HG02973 (cell line): ENCODE data around the gene TSHZ2.
"Not testable (repeated sequence)": the region's sequence is repeated elsewhere in the genome, so short reads cannot be mapped to it uniquely, and the experiment has no call there.

Experiments
- ATAC-seq: cut with Tn5 transposase; IDR thresholded peaks from one replicate; pipeline ENCODE4 v1.9.1; 2021; ENCODE audit warnings: moderate library complexity; ENCODE audit not compliant: unreplicated experiment

The TSHZ2 gene

DNA sequence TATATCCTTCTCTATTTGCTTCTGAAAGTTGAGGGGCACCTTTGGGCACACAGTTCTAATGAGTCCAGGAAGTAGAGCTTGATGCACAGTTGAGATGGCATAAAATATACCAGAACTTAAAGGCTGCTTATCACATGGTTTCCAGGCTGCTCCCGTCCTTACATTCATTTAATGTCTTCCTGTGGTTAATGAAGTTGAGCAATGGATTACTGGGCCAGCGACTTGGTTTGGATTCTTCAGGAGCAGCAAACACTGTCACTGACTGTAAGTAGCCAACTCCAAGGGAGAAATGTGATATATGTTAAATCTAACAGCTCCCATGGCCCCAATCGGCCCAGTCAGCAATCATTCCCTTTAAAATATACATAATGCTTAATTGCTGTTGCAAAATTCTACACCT lies 9.0 kb upstream of the TSHZ2 start:
- ATAC-seq: no peak

DNA sequence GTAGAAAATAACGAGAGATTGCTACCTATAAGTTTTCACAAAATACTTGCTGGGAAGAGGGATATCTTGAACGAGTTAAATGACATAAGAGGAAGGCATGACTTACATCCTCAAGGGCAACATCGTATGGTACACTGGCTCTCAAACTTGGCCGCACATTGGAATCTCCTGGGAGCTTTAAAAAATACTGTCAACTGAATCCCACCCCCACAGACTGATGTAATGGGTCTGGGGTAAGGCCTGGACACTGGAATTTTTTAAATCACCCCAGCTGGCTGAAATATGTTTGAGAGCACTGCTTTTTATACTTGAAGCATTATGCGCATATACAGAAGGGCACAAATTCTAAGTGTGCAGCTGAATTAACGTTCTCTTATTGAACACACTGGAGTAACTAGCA lies 8.0 kb upstream of the TSHZ2 start:
- ATAC-seq: no peak

DNA sequence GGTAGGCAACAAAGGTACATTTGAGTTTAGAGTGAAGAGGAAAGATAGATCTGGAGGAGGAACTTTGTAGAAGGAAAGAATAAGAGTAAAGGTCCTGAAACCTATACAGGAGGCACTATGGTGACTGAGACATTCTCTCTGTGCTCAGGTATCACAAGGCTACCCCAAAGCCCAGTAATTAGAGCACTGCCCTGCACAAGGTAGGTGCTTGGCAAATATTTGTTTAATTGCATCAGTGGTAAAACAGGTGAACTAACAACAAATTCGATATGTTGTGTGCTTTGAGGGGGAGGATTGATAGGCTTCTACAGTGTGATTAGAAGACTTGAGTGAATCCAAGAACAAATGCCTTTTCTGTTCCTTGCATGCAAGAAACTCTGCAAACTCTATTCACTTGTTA lies 6.8 kb upstream of the TSHZ2 start:
- no peak for ATAC-seq

DNA sequence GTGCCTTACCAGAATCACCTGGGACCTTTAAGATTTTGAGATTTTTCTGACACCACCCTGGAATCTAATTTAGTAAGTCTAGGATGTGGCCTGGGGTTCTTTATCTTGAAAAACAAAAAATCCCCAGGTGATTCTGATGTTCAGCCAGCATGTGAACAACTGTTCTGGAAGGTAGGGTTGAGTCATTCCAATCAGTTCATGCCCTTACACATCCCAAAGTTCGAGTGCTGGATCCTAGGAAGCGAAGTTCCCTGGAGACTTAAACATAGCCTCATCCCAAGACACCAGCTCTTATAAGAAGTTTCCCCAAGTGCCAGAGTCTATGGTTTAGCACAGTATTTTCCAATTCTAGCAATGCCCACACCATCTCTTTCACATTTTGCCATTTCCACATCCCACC lies 6.3 kb upstream of the TSHZ2 start:
- no peak for ATAC-seq

DNA sequence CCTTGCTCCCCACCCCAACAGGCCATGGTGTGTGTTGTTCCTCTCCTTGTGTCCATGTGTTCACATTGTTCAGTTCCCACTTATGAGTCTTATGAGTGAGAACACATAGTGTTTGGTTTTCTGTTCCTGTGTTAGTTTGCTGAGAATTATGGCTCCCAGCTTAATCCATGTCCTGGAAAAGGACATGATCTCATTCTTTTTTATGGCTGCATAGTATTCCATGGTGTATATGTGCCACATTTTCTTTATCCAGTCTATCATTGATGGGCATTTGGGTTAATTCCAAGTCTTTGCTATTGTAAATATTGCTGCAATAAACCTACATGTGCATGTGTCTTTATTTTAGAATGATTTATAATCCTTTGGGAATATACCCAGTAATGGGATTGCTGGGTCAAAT lies 5.6 kb upstream of the TSHZ2 start:
- ATAC-seq: not testable (repeated sequence)

DNA sequence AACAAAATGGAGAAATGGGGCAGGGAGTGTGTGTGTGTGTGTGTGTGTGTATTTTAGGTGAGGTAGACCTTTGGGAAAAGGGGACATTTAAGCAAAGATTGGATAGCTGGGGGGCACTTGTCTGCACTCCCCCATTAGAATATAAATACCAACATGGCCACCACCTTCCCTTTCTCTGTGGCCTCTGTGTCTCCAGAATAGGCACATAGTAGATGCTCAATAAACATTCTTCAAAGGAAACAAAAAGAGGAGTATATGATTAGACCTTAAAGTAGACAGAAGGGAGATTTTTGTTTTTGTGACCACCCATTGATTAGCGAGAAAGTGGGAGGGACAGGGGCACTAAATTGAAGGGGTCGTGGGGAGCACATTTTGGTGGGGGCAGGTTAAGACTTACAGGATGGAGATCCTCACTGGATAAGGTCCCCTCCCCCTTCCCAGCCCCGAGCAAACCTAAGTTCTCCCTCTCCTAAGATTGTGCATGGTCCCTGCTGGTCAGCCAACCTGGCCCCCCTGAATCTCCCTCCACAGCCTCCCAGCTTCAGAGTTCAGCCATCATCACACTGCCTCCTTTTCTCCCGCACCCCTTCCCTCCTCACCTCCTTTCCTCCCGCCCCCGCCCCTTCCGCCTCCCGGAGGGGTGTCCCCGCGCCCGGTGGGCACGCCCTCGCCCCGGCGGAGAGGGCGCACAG lies 514 bp upstream of the TSHZ2 start:
- no peak for ATAC-seq

DNA sequence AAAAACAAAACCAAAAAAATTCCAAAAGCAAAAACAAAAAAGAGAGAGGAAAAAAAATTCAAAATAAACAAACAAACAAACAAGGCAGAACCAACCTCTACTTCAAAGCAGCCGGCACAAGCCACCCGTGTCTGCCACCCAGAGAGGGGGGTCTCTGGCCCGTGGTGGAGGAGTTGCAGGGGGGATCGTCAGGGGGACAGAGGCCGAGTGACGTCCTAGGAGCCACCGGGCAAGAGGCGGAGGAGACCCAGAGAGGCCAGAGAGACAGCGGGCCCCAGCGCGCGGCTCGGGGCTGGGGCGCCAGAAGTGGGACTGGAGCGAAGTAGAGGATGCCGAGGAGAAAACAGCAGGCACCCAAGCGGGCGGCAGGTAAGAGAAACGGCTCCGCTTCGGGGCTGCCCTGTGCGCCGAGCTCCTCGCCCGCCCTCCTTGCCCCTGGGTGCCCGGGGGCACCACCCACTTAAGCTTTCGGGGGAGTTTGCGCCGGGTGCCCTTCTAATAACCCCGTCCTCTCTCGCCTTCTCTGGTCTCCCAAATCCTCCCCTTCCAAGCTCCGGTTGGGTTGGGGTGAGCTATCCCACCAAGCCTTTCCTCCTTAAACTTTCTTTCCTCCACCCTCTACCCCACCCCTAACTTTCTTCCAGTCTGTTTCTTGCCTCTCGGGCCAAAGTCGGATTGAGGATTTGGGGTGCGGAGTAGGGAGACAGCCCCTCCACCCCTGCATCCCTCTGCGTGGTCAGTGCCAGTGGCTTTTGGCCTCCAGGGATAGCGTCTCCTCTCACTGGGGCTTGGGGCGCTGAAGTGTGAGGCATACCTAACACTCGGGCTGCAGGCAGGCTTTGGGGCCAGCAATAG lies 1.0 kb downstream of the TSHZ2 start:
- ATAC-seq: no peak

DNA sequence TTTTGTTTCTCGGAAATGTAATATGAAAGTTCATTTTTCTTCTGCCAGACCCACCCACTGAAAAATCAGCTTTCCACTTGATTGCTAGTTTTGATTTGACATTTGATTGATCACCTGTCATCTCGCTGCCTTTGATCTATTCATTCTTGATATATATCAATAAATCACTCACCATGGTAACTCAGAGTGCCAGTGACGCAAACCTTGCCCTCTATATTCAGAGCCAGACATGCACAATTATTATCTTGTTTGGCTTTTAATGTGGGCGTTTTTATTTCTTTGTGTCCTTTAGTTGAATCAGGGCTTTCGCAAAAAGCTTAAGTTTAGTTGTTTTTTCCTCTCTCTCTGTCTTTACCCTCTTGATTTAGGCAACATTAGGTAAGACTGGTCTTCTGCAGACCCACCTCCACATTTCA lies 2.0 kb downstream of the TSHZ2 start:
- no peak for ATAC-seq

DNA sequence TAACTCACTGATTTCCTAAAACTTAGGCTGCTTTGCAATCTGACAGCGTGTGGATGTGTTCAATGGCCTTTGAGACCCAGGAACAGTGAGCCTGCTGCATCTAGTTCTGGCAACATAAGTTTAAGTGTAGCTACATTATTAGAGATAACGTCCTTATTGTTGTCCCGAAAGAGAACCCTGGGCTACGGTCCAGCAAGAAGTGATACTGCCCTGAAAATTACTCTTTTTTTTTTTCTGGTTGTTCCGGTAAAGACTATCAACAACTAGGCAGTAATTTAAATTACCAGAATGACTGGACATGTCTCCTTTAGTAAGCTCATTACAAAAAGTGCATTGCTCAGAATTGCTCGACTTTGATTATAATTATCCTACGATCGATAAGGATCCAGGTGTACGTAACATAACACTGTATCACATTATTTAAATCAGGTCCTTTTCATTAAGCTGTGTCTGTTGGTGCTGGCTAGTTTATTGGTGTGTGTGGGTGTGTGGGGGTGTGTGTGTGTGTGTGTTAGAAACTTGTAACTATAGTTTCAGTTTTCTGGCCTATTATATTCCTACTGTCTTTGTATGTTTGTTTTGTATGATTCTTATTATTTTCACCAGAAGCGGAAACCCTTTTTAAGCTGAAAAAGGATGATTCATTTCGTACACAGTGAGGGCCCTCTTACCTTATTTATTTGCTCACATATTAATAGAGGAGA lies 3.0 kb downstream of the TSHZ2 start:
- ATAC-seq: no peak

DNA sequence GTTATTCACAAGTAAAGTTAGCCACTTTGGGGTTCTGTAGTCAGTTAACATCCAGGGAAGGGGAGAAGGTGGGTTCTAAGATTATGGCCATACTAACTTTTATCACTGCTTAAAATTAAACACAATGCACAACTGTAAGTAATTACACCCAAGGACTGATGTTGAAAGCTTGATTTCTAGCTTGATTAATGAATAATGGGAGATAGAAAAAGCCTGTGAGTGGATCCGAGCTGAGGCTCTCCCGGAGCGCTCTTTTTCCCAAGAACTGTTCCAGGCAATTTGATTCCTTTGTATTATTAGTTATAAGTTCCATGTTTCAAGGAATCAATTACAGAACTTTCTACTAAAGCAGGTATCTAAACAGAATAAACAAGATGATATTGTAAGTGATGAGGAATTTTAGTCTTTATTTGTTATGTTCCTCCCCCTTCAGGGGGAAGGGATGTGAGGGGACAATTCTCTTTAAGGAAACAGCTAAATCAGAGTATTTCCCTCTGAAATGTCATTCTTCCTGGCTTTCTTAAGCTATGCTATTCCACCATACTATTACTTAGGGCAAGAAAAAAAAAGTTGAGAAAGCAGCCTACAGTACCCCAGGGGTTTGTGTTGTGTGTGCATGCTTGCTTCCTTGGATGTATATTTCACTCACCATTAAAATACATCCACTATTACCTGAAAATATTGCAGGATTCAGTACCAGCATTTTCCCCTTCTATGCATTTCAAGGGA lies 3.8 kb downstream of the TSHZ2 start:
- ATAC-seq: no peak

DNA sequence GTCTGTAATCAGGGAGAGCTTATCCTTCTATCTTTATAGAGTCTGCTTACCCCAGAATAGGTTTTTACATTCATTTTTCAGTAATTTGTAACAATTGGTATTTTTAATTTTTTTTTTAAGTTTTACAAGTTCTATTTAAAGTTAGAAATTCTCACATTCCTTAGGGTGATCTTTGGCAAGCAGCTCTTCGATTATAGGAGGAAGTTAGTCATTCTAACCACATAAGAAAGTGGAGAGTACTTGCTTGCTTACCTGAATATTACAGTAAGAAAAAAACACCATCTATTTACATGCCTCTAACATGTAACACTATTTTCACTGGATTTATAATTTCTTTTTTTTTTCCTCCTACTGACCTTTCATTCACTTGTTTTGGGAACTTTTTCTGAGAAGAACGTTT lies 6.7 kb downstream of the TSHZ2 start:
- ATAC-seq: no peak

DNA sequence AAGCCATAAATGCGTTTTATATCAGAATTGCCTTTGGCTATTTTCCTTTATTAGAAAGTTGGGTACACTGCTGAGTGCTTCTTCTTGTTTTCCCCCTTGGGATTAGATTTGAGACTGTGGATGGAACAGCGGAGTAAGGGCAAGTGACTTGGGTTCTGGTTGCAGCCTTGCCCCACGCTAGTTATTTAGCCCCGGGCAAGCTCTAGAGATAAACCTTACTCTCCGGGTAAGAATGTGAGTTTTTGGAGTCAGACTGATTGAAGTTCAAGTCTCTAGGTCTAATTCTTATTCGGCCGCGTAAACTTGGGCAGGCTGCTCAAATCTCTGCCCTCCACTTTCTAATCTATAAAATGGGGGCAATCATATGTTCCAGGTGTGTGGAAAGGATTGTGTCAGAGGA lies 8.9 kb downstream of the TSHZ2 start:
- ATAC-seq: no peak

DNA sequence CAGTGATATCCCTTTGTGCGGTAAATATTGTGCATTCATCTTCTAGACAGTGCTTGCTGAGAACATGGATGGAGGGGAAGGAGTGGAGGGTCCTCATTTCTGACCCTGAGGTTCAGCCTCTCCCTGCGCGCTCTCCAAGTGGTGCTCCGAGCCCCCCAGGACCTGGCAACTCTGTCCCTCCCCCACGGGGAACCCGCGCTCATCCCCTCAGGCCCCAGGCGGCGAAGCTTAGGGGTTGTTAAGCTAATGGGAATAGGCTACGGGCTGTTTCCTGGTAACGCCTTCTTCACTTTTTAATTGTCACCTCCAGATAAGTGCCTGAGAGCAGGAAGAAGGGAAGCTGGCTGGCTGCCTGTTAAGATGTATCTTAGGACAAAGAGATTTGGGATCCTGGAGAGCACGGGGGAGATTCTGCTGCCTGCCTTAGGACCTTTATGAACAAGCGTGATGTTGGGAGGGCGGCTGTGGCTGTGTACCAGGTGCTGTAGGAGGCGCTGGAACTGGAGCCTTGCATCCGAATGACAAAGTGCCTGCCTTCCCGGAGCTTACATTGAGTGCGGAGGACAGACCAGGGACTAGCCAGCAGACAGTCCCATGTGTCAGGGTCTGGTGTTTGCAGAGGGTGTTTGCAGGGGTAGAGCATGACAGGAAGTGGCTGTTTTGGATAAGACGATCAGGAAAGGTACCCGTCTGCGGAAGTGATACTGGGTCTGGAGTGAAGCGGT lies 11.7 kb downstream of the TSHZ2 start:
- no peak for ATAC-seq

DNA sequence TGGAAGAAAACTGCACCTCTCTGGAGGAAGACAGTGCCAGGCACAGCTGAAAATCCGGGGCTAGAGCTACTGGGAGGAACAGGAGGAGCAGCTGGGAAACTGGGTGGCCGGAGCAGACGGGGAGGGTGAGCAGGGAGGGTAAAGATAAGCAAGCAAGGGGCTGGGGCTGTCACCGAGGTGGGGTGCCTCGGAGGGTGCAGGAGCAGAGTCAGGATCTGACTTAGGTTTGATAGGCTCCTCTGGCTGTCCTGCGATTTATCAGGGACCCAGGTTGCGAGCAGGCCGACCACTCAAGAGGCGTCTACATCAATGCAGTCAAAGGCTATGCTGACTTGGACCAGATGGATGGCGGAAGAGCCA lies 12.3 kb downstream of the TSHZ2 start:
- no peak for ATAC-seq

DNA sequence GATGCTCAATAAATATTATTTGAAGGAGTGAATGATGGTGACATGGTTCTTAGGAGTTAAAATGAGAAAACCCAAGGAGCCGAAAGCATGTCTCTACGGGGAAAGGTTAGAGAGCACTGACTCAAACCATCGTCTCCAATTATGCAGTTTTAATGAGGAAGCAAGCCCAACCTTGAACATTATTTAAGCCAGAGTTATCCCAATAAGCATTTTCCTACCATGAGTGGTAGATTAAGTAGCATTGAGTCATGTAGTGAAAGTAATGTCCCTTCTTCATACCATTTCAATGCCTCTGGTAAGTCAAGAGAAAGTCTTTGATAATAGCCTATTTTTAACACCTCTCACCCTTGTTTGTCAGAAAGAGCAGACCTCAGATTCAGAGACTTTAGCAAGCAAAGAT lies 13.5 kb downstream of the TSHZ2 start:
- ATAC-seq: no peak

DNA sequence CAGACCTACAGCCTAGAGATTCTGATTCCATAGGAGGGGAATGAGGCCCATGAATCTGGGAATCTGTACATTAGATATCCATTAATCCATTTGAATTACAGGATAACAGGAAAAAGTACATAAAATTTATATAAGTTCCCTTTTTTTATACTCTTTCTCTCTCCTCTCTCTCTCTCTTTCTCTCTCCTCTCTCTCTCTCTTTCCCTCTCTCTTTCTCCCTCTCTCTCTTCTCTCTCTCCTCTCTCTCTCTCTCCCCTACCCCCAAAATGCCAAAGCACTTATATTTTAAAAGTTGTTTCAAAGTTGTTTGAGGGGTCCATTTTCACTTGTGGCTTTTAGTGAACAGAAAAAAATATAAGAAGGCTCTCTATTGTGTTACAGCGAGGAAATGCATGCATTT lies 15.1 kb downstream of the TSHZ2 start:
- ATAC-seq: no peak

DNA sequence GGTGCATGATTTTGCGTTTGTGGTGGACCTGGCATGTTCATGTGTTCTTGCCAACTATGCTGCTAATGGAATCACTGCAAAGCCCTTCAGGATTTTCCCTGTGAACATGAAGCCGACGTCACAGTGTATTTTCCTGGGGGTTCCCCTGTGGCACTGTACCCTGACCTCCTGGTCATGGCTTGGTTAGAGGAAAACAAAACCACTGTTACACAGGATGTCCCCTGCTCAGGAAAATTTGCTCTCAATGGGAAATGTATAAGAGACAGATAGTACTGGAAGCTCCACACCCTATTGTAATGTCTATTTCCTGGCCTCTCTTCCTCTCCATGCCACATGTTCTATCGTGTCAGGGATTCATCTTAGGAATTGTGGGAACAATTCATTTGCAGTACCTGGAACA lies 19.7 kb downstream of the TSHZ2 start:
- ATAC-seq: no peak

DNA sequence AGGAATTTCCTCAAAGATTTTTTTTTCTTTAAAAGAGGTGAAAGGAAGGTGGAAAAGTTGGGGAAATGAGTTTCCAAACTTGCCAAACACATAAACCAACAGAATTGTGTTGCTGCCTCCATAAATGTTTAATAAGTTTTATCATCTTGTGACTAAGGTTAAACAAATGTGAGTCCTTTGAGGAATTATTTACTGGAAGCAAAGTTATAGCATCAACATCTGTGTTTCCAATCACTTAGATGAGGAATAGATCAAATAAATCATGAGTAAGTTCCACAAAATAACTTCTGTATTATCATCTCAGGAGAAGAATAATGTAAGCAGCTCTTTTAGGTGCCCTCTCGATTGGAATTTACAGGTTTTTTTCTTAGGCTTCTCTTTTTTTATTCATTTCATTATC lies 20.5 kb downstream of the TSHZ2 start:
- no peak for ATAC-seq

DNA sequence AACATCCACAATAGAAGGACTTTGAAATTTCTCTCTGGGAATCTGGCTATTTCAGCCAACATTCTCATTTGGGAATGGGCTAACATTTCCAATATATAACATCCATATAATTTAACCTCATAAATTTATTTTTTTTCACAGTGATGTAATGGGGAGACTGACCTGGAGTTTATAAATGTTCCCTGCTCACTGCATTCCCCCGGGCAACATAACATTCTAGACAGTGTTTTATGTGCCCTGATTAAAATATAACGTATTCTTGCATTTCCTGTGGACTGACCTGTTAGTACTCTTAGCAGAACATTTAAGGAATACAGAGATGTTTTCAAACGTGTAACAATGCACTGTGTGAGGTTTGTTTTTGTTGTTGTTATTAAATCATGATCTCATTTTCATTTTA lies 20.9 kb downstream of the TSHZ2 start:
- ATAC-seq: no peak

DNA sequence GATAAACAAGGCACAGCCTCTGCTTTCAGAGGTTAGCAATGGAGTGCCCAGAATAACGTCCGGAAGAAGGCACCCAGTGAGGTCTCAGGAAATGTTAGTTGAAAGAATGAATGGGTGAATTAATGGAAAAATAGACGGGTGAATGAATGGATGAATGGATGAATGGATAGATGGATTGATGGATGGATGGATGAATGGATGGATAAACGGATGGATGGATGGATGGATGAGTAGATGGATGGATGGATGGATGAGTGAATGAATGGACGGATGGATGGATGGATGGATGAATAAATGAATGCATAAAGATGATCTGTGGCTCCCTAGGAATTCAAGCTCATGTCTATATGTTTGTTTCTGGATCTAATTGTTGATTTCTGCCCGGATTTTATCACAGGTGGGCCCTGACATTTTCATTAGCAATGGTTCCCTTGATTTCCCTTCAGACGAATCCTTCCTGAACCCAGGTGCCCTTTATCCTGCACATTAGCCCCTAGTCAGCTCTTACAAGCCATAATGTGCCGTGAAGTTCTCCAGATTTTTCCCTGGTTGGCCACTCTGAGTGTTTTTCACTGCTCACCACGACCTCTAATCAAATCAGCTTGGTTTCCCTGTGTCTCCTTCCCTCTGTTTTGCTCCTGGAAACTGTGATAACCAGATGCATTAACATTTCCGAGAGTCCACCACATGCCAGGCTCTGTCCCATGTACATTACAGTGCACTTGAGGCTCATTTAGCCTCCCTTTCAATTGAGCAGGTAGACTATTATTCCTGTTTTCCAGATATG lies 22.2 kb downstream of the TSHZ2 start:
- ATAC-seq: no peak
